M059J (cell line): Measurements from ENCODE around the gene COBL. TPM values are rescaled to one million over a fixed set of nuclear protein-coding genes. Genes with fewer than 3 reads are reported as not detected.

Source experiments
- DNase-seq: peaks from one replicate; pipeline ENCODE4 v3.0.0-alpha.2; 2012; ENCODE audit warnings: low read depth
- total RNA-seq: library from RNA; depleted of rRNA; stranded (reverse); fragments of >200 nt; shearing (Covaris generic); gene quantifications from 2 replicates; pipeline ENCODE4 v1.2.3, GENCODE V29; 2014

The COBL gene
- total RNA-seq, 1 experiment from 2014 or later = 0.10 TPM

- DNase-seq = peak; percentile 64
Observed at GRCh38 chr7:51121931-51122425, 194.6 kb downstream of the COBL start.

GRCh38 chr7:51121036-51121790, 195.4 kb downstream of the COBL start:
- peak; percentile 48 for DNase-seq

- no peak for DNase-seq
Observed at GRCh38 chr7:51118628-51119027, 198.0 kb downstream of the COBL start.

GRCh38 chr7:51114501-51114900, 202.1 kb downstream of the COBL start:
- no peak for DNase-seq

- DNase-seq = no peak
Observed at GRCh38 chr7:51113962-51114361, 202.6 kb downstream of the COBL start.

GRCh38 chr7:51113560-51113959, 203.0 kb downstream of the COBL start:
- DNase-seq = no peak

GRCh38 chr7:51111241-51111940, 205.2 kb downstream of the COBL start:
- DNase-seq = no peak

GRCh38 chr7:51108134-51108533, 208.5 kb downstream of the COBL start:
- DNase-seq = no peak

GRCh38 chr7:51104278-51104677, 212.3 kb downstream of the COBL start:
- DNase-seq = no peak

GRCh38 chr7:51103718-51104117, 212.9 kb downstream of the COBL start:
- no peak for DNase-seq

GRCh38 chr7:51102828-51103227, 213.8 kb downstream of the COBL start:
- peak; percentile 58 for DNase-seq

- peak; percentile 61 for DNase-seq
Observed at GRCh38 chr7:51101111-51101757, 215.4 kb downstream of the COBL start.

GRCh38 chr7:51090411-51090810, 226.2 kb downstream of the COBL start:
- DNase-seq = no peak

GRCh38 chr7:51085034-51085692, 231.4 kb downstream of the COBL start:
- no peak for DNase-seq

- DNase-seq = no peak
Observed at GRCh38 chr7:51084121-51084520, 232.5 kb downstream of the COBL start.

GRCh38 chr7:51082940-51083533, 233.6 kb downstream of the COBL start:
- DNase-seq = no peak

- DNase-seq = no peak
Observed at GRCh38 chr7:51082096-51082840, 234.3 kb downstream of the COBL start.

- DNase-seq = no peak
Observed at GRCh38 chr7:51081270-51081890, 235.2 kb downstream of the COBL start.

- DNase-seq = no peak
Observed at GRCh38 chr7:51080622-51081269, 235.9 kb downstream of the COBL start.

GRCh38 chr7:51080216-51080615, 236.4 kb downstream of the COBL start:
- DNase-seq = no peak
